Omental fat pad (tissue), 4 donors: Measurements from ENCODE around the gene MSX2. TPM values are rescaled to one million over a fixed set of nuclear protein-coding genes. Genes with fewer than 3 reads are reported as not detected.

ENCODE experiments used
- ATAC-seq: fragments of 150-250 bp; one replicate; pipeline ENCODE4 v1.9.1; 2016; ENCODE audit warnings: mild to moderate bottlenecking, moderate library complexity; ENCODE audit not compliant: low FRiP score
- DNase-seq: peaks from one replicate; pipeline ENCODE4 v3.0.0-alpha.2; 2019; ENCODE audit warnings: low spot score
- CTCF ChIP-seq, 3 donors: fragments of 450-650 bp; IDR thresholded peaks; one replicate each; pipeline ENCODE4 v1.5.1; 2016 to 2017; ENCODE audit warnings: antibody characterized with exemption in 3 of 3, mild to moderate bottlenecking in 3 of 3, moderate library complexity in 2 of 3
- total RNA-seq, 4 donors: library from RNA; depleted of rRNA; stranded (reverse); fragments of >200 nt; gene quantifications; one replicate each; pipeline ENCODE4 v1.1.0, GENCODE V29; 2016

MSX2 gene
- total RNA-seq, 4 donors from 2014 or later = 0.75 to 1.4 (median 1.2) TPM; not detected in 1

GRCh38 chr5:174744896-174745295 lies 20.5 kb downstream of the MSX2 start:
- DNase-seq = no peak
- no peak for TF ChIP-seq CTCF (IDR thresholded peaks at IDR 0.05)
- ATAC-seq = no peak

DNA sequence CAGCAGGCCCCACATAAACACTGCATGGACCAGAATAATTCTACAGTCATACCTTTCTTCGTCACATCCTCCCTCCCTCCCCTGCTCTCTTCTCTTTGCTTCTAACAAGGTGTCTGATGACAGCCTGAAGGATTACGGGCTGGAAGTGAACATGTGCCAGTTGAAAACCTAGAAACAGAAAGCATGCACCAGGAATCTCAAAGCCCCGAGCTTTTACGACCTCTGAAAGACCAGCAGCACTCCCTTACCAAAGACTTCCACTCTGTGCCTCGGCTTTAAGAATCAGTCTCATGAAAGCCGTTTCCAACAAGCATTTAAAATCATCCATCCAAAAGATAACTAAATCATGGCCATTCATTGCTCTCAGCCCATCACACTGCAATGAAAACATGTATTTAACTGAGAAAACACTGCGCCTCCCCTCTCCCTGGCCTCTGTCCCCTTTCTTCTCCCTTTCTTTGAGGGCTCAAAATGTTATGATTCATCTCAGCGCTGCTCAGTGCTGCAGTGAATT lies 21.3 kb downstream of the MSX2 start:
- no peak for TF ChIP-seq CTCF (IDR thresholded peaks at IDR 0.05)
- DNase-seq = no peak
- no peak for ATAC-seq

GRCh38 chr5:174750711-174751110 lies 26.3 kb downstream of the MSX2 start:
- ATAC-seq (no peak), DNase-seq (no peak)
- TF ChIP-seq CTCF (IDR thresholded peaks at IDR 0.05) = no peak

- no peak for TF ChIP-seq CTCF (IDR thresholded peaks at IDR 0.05)
- DNase-seq (no peak), ATAC-seq (peak; percentile 44)
Observed at GRCh38 chr5:174751154-174752000, 27.0 kb downstream of the MSX2 start.

GRCh38 chr5:174752121-174752520 lies 27.7 kb downstream of the MSX2 start:
- TF ChIP-seq CTCF (IDR thresholded peaks at IDR 0.05) = no peak
- DNase-seq (no peak), ATAC-seq (no peak)

DNA sequence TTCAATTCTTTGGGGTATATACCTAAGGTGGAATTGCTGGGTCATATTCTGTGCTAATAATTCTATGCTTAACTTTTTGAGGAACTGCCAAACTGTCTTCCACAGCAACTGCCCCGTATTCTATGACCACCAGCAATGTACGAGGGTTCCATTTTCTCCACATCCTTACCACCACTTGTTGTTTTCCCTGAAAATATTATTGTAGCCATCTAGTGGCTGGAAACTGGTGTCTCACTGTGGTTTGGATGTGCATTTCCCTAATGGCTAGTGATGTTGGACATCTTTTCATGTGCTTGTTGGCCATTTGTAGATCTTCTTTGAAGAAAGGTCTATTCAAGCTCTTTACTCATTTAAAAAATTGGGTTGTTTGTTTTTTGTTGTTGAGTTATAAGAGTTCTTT lies 30.7 kb downstream of the MSX2 start:
- ATAC-seq (no peak), DNase-seq (no peak)
- TF ChIP-seq CTCF (IDR thresholded peaks at IDR 0.05) = no peak

DNA sequence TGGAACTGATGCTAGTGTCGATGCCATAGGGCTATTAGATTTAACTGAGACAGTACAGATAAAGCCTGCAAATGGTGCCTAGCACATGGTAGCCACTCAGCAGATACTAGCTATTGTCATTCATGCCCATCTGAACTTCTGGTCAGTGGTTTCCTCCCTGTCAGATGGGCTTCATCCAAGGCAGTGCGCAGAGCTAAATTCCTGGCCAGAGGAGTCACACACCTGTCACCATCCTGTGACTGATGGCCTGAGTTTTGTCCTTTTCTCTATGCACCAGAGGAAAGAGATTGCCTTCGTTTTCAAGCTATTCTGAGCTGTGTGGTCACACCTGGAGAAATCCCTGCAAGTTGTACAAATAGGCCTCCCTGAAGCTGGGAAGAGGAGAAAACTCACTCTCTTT lies 34.7 kb downstream of the MSX2 start:
- TF ChIP-seq CTCF (IDR thresholded peaks at IDR 0.05) = no peak
- ATAC-seq (no peak), DNase-seq (no peak)
